ENCODE data around the gene ZNF474.

Gene ZNF474

DNA sequence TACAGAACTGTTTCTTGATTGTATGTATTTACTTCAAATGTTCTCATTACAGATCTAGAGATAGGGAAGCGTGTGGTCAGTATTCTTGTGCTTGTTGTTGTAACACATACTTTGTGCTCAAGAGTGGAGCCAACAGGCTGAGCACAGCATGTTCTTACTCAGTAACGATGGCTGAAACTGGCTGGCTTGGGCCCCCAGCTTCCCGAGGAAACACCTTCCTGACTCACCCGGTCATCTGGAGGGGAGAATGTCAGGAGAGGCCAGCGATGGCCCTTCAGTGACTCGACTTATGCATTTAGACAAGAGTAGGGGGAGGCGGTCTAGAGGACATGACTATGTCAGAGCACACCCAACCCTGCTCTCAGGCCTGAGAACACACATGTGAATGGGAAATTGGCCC is 25.6 kb downstream of the ZNF474 start:
- no peak for DNase-seq

DNA sequence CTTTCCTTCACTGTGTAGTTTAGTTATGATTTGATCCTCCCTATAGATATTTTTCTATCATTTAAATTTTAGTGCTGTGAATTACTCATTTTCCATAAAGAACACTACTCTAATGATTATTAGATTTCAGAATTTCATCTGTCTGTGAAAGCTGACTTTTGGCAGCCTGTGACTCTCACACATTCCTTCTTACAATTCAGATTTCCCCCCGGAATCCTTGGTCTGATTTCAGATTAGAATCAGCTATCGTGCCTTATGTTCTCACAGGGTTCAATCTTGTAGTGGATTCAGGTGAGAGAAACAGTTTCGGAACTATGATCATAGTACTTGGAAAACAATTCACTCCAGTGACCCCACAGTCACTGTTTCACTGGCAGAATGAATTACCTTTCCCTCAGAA is 26.2 kb downstream of the ZNF474 start:
- DNase-seq, result no peak

DNA sequence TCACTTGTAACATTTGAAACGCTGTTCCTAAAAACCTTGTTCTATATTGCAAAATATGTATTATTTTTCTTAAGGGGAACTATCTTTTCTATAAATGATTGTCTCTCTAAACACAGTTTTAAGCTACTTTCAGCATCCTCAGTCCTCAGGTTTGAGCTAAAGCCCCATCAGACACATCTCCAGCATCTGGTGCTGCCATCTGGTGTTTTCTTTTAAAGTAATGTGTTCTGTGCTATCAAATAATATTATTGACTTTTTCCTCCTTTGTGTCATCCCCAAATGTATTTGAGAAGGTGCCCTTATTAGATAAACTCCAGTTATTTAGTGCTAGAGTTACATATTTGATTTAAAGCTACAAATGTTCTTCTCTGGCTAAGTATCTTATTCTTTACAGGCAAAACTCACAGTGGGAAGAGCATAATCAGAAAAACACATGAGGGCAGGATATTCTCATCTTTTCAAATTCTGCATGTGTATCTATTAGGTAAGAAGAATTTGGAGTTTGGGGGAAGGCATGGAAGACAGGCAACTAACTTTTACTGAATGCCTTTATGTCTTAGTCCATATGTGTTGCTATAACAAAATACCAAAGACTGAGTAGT is 27.5 kb downstream of the ZNF474 start:
- no peak for DNase-seq

DNA sequence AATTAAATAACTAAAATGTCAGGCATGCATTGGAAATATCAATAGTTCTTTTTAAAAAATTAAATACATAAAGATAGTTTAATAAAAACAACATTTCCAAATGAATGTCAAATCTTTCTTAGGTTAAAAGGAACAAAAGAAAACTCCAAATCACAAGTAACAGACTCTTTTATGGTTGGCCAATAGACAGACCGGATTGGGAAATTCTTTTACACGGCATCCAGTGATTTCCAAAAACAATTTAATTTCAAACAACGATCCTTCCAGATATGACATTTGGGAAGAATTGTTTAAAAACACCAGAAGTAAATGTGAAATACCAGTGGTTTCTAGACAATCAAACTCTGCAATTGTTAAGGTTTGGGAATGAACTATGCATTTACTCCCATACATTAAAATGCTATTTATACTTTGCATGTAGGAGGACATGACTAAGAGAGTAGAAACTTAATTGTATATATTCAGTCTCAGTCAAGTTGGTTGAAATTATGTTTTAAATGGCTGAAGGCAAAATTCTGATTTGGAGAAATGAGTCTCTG is 32.8 kb downstream of the ZNF474 start:
- DNase-seq, result no peak

DNA sequence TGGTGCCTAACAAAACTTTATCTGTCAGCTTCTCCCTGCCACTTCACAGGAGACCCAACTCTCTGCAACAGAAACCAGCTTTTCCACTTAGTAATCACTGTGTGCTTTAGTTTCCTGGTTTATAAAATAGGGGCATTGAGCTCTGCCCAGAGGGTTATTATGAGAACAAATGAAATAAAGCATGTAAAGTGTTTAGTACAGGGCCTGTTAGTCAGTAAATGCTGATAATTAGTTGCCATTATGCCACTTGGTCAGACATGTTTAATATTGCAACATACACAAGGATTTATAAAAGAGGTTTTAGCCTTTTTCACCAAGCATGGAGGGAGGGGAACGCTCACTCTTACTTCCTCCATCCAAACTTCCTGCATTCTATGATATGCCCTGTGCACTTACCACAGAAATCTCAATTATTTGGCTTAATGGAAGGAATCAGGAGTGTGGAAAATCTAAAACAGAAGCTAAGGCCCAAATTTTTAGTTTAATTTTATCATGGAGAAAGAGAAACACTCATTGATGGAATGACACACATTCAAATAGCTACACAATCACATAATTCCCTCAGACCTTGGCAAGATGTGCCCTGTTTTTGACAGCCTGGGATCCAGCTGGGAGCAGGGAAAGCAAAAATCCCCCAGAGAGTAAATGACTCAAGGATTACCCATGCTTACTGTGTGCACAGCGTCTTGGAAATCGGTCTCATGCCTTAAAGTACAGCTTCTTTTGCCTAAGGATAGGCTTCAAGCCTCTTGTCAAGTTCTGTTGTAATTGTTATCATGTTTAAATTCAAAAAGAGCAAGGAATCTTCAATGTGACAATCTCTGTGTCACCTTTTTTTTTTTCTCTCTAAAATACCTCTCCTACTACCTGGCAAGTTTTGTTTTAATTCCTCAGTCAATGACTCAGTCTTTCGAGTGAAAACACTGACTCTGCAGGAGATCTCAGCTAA is 34.0 kb downstream of the ZNF474 start:
- DNase-seq, result no peak

DNA sequence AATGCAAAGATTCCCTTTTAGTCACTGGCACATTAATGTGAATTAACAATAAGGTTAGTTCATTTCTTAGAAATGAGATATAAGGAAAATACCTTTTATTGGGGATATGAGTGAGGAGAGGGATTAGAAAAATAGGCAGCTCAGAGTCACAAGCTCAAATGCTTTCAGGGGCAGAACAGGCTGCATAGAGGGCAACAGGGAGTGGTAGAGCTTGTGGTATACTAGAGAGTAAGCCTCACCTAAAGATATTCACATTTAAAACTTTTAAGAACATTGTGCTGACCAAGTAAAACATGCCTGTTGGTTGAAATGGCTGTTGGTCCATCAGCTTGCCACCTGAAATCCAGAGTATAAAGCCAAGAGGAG is 34.7 kb downstream of the ZNF474 start:
- DNase-seq, result no peak

DNA sequence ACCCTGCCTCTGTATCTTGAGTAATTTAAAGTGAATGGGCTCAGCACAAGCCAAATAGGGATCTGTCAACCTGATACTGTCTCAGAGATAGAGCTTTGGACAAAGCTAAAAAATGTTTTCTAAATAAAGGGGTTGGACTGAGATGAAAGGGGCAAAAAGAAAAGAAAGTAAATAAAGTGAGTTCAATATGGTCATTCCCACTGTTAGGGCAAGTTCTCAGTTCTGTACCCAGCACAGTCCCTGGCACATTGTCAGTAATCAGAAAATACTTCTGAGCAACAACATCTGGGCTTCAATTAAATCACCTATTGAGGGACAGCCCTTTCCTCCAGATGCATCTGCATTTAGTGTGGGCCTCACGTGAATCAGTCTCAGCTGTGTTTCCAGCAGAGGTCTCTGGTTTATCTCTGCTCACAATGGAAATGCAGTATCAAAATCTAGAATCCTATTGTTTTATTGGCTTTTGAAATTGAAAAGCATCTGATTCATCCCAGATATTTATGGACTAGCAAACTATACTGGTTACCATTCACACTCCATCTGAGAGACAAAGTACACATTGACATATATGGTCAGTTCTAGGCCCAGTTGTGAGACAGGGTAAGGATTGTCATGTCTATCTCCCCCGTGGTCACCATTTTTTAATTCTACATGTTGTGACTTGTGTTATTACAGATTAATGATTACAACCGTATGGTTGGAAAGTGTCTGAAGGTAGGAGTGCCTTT is 35.6 kb downstream of the ZNF474 start:
- no peak for DNase-seq

DNA sequence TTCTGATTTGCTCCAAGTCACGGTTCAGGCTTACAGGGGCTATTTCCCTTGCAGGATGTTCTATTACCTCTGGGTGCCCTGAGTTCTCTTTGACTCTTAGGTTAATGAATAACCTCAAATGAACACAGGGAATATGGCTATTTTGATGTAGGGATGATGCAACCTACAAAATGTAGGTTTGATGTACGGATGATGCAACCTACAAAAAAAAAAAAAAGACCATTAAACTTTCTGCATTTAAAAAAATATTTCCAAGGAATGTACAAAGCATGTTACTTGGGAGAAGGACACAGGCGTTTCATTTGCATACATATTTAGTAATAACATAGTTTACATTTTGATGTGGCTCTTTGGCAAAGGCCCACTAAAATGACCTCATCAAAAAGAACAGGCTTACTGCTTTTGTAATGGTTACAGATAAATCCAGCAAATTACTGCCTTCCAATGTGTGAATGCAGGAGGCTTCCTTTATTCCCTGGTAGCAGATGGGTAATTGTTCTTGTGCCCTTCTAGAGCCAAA is 36.3 kb downstream of the ZNF474 start:
- DNase-seq, result no peak

DNA sequence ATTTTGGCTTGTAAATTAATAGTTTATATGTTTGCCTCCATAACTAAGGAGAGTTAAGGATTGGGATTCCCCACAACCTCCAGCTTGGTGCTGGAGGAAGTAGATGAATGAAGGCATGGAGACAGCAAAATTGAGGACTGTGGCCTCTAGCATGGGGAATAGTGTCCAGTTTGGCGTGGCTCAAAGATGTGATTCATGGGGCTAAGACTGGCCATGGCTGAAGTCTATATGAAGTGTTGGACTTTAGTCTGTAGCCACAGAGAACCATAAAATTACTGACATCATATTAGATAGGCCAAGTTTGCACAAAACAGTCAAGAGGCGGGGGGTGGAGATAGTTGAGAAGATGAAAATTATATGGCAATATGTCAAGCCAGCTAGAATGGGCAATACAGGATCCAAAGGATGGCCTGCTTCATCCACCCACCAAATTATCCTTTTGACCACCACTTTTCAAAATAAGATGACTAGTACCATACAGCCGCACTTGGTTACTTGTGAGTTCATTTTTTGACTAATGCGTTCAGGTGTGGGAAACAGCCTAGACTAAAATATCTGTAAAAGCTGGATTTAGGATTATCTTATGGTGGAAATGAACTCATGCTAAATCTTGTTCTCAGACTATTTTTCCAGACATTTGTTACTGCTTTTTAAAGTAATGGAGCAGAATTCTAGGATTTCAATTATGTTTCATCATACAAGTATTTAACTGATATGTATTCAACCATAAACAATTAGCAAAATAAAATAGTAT is 40.2 kb downstream of the ZNF474 start:
- no peak for DNase-seq

DNA sequence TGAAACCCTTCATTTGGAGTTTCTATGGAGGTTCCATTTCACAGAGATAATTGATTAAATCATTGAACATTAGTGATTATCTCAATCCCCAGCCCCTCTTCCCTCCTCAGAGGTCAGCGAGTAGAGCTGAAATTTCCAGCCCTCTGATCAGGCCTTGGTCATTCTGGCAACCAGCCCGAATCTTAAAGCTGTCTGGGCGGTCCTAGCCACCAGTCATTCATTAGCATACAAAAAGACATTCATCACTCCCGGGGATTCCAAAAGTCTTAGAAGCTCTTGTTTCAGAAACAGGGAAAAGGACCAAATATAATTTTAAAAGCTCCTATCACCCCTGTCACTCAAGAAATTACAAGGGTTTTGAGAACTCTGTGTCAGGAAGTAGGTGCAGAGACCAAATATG is 41.3 kb downstream of the ZNF474 start:
- no peak for DNase-seq

DNA sequence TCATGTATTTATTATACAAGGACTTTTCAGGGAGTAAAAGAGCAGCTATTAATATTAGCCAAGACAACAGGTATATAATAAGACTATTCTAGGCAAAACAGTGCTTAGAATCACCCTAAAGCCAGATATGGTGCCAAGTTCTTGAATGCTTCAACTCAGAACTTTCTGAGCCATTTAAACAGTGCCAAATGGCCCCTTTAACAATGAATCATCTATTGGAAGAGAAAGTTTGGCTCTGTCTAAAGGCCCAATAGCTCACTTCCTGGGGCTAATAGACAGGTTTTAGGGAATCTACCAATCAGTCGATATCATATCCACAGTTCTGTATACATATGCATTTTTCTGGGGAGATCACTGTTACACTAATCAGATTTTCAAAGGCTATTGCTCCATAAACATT is 42.9 kb downstream of the ZNF474 start:
- DNase-seq, result no peak

DNA sequence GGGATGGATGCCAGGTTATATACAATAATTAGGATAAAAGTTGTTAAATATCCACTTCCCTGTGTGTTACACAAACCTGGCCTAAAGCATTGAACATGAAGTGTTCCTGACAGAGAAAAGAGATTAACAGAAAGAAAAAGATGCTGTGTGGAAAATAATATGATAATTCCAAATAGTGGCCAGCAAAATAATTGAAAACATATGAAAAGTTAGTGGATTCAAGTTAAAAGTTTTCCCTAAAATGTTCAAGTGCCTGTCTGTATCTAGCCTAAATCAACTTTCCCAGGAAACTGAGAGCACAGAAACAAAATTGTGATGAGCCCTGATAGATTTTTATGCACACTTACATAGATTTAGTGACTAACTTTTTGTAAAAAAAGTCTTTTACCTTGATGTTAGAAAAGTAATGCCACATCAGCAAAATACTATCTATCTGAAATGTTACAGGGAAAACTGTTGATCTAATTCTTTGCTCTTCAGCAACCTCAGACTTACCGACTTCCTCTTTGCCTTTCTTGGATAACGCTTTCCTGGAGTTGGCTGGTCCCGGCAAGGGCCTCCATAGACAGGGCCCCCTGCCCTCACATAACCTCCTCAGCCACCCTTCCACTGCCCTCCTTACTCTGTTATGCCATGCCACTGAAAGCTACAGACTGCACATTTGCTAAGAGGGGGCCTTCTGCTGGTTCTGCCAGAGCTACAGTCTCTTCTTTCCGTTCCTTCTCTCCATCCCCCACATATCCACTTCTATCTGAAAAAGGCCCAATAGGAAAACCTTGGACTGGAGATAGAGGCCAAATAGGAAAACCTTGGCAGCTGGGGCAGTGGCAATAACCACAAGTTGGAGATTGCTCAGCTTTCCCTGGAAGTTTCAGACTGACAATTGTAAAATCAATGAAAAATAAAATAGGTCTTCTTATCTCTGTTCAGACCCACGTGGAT is 44.4 kb downstream of the ZNF474 start:
- DNase-seq, result no peak

DNA sequence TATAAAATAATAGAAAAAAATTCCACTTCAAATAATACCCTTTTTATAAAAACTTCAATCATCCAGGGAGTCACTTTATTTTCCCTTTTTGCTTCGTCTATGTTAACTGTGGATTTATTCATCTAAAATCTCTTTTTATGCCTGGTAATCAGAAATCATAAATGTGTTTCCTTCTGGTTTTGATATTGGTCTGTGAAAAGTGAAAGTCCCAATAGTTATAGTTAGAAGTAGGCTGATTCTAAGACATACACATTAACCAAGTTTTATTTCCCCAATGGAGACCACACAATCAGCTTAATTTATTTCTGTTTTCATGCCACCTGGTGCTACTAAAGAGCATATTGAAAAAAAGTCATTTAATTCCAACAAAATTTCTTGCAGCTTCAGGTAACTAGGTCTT is 45.7 kb downstream of the ZNF474 start:
- DNase-seq, result no peak

DNA sequence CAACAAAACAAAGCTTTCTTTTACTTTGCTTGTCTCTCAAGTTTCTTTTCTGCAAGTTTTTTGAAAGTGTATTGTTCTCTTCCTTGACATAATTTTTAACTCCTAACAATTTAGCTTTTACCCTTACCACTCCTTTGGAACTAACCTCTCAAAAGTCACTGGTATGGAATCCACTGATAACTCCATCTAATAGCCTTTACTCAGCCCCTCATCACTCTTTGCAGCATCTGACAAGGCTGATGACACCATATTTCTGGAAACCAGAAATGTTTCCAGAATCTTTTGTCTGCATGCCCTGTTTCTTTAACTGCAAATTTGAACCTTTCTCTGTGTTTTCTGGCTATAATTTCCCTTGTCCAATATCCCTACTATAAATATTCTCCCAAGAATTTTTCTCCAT is 46.5 kb downstream of the ZNF474 start:
- no peak for DNase-seq

DNA sequence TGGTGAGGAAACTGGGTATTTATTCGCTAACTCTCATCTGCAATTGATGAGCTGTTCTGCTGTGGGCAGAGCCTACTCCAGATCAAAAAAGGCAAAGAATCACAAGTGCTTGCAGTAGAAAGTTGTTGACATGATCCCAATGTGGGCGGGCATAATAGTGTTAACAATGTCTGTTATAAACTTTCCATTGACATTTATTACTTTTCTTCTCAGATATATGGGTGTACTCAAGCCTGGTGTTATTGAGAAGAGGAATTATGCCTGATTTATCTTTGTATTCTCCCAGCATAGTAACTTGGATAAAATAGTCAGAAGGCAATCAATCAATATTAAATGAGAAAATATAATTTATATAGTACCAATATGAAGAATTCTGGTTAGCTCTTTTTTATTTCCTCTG is 47.8 kb downstream of the ZNF474 start:
- no peak for DNase-seq

DNA sequence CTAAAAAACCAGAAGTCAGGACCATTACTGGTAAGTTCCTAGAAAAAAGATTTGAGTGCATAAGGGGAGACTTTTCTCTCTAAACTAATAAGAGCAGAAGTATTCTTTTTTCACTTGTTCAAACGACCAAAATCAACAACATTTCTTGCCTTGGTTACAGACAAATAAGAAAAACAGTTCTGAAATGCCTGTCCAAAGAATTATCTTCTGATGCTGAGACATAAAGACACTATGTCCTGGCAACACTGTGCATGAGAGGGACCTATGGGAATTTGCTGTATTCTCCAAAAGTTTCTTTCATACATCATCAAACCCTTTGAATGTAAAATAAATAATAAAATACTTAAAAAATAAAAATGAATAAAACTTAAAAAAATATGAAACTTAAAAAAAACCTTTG is 50.4 kb downstream of the ZNF474 start:
- no peak for DNase-seq

DNA sequence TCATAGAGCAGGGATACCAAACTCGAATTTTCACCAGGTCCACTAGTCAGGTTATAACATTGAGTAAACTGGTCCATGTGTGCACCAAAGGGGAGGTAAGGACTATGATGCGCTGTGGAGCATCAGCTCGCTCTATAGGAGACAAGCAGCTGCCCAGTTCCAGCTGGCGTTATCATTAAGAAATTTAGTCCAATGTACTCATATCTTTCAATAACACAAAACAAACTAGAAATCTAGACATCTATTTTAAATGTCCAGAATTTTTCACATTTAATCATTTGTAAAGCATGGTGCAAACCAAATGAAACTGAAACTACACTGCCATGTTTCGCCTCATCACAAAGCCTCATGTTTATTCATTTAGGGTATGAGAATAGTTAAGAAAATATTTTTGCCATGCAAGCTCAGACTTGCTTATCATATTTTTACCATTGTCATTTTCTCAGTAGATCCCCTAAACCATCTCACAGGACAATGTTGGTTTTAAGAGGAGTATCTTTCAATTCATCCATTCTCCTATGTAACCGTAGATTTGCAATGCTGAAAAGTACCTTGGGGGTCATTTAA is 50.9 kb downstream of the ZNF474 start:
- DNase-seq, result no peak

DNA sequence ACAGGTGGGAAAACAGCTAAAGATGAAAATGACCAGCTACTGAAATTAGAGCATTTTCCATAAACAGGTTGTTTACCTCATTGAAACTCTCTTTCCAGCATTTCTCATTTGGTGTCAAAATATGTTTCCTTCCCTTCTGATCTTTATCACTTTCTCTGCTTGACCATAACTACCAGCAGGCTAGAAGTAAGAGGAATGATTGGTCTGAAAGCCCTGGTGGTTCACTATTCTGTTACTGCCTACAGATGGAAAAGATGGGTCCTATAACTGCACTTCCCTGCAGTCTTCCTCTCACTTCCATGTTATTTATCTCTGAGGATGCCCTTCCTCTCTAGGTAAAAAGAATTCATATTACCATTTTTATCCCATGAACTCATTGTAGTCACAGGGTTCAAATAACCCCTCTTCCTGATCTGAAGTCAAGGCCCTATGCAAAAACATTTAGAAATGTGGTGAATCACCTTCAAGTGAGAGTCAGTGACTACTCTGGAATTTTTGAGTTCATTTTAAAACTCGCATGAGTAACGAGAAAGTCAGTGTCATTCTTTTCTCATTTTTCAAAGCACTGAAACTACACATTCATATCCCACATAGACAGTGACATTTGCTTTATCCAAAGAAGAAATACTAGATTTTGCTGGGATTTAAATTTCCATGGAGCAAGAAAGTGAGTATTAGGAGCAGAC is 51.7 kb downstream of the ZNF474 start:
- no peak for DNase-seq

DNA sequence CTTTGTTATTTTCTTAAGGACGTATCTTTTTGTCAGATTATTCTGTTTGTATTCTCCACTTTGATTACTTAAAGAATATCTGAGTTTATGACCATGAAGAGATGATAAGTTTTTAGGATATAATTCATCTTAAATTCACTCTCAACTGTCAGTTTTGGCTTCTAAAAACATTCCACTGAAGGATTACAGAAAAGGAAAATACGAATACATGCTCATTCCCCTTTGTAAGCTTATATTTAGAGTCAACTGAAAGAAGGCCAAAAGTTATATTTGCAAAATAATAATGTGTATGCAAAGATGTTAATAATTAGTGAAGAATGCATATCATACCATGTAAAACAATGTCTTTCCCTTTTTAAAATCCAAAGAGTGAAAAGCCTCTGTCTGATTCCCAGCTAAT is 52.5 kb downstream of the ZNF474 start:
- DNase-seq, result no peak

DNA sequence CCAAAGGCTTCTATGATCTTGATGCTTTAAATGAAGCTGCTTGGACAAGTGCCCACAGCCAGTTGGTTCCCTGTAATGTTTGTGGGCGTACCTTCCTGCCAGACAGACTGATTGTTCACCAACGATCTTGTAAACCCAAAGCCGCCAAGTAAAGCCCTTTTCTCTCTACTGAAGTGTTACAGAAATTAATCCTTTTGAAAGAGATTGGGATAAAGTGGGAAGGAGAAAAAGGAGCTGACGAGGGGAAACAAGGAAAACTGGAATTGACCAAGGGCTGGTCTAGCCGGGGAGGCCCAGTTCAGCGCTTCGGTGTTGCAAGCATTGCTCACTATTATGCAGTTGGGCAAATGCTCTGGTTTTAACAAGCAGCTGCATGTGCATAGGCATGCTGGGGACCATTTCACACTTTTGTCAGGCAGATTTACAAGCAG is 53.2 kb downstream of the ZNF474 start:
- no peak for DNase-seq

Data from effector CD8-positive, alpha-beta T cell (primary cell).